Activated CD8-positive, alpha-beta T cell treated with anti-CD3 and anti-CD28 coated beads for 36 hours (primary cell): ENCODE data around the gene FAM3B. TPM values are rescaled to one million over a fixed set of nuclear protein-coding genes. Genes with fewer than 3 reads are reported as not detected.

Source experiments
- ATAC-seq: fragments of 200-7000 bp; cut with Tn5 transposase; one replicate; pipeline ENCODE4 v1.10.0; 2021; ENCODE audit warnings: mild to moderate bottlenecking, moderate library complexity
- CTCF ChIA-PET: fragments of 350-600 bp; sonication (Branson Sonifier 250); formaldehyde crosslinking; loops from one replicate; lab custom pipeline; 2021; ENCODE audit warnings: antibody characterized with exemption; lab: Charles Lee
- POLR2A ChIA-PET: fragments of 350-600 bp; sonication (Branson Sonifier 250); formaldehyde crosslinking; loops from one replicate; lab custom pipeline; 2021; ENCODE audit warnings: antibody characterized with exemption; lab: Charles Lee
- DNase-seq: peaks from one replicate; pipeline ENCODE4 v3.0.0-alpha.2; 2020
- H3K27ac Mint-ChIP-seq: one replicate; pipeline ENCODE4 v1.8.0; 2021; ENCODE audit warnings: mild to moderate bottlenecking, mixed read lengths
- H3K27me3 Mint-ChIP-seq: one replicate; pipeline ENCODE4 v1.8.0; 2021; ENCODE audit warnings: mixed read lengths
- H3K36me3 Mint-ChIP-seq: one replicate; pipeline ENCODE4 v1.8.0; 2021; ENCODE audit warnings: low read depth, mixed read lengths
- H3K4me1 Mint-ChIP-seq: one replicate; pipeline ENCODE4 v1.8.0; 2021; ENCODE audit warnings: low read depth, mixed read lengths
- H3K4me3 Mint-ChIP-seq: one replicate; pipeline ENCODE4 v1.8.0; 2021; ENCODE audit warnings: mild to moderate bottlenecking, moderate library complexity, mixed read lengths
- H3K9me3 Mint-ChIP-seq: one replicate; pipeline ENCODE4 v1.8.0; 2021; ENCODE audit warnings: mixed read lengths
- CTCF ChIP-seq: fragments of 200-600 bp; IDR thresholded peaks from one replicate; pipeline ENCODE4 v1.8.0; 2022; ENCODE audit warnings: antibody characterized with exemption, mild to moderate bottlenecking
- intact Hi-C: fragments of 100-400 bp; cut with micrococcal nuclease; formaldehyde crosslinking; loops from one replicate; pipeline ENCODE4 v1.10.0; 2022
- total RNA-seq, 2 experiments: library from RNA; stranded (reverse); gene quantifications; one replicate each; pipeline ENCODE4 v1.2.3, GENCODE V29; 2021

Gene FAM3B
- total RNA-seq, 2 experiments from 2014 or later: not detected

- H3K36me3 Mint-ChIP-seq: no peaks in the 10 kb centered on the region
- ATAC-seq (no peak), DNase-seq (no peak)
- intact Hi-C loops: no loop called here
- H3K27me3 Mint-ChIP-seq: no peaks in the 10 kb centered on the region
- no peaks in the 10 kb centered on the region for H3K4me1 Mint-ChIP-seq
- H3K27ac Mint-ChIP-seq: no peak overlapping the region
- peaks cover 5% of the 10 kb centered on the region for H3K9me3 Mint-ChIP-seq
- POLR2A ChIA-PET: no interaction called here
- CTCF ChIA-PET: interaction anchor here (1.5 kb wide), 1 partner anchor 10 kb away, joined by 4 read pairs; no protein-coding TSS in a partner anchor
- H3K4me3 Mint-ChIP-seq: no peak overlapping the region
- no peak for TF ChIP-seq CTCF
Measured at GRCh38 chr21:41328660-41329607, 12.3 kb downstream of the FAM3B start.

- no peak overlapping the region for H3K4me3 Mint-ChIP-seq
- no peak for DNase-seq
- ATAC-seq: no peak
- CTCF ChIA-PET: no interaction called here
- peaks cover 6% of the 10 kb centered on the region for H3K9me3 Mint-ChIP-seq
- POLR2A ChIA-PET: no interaction called here
- no peak overlapping the region for H3K27ac Mint-ChIP-seq
- H3K36me3 Mint-ChIP-seq: no peaks in the 10 kb centered on the region
- intact Hi-C loops: no loop called here
- H3K4me1 Mint-ChIP-seq: no peaks in the 10 kb centered on the region
- TF ChIP-seq CTCF: no peak
- H3K27me3 Mint-ChIP-seq: no peaks in the 10 kb centered on the region
Measured at GRCh38 chr21:41333752-41334151, 17.2 kb downstream of the FAM3B start.

GRCh38 chr21:41337515-41337914 lies 20.9 kb downstream of the FAM3B start:
- no peak overlapping the region for H3K27ac Mint-ChIP-seq
- POLR2A ChIA-PET: no interaction called here
- CTCF ChIA-PET: interaction anchor here (0.7 kb wide), 1 partner anchor 17 kb away, joined by 3 read pairs; no protein-coding TSS in a partner anchor
- no peak for TF ChIP-seq CTCF
- no peaks in the 10 kb centered on the region for H3K4me1 Mint-ChIP-seq
- no peaks in the 10 kb centered on the region for H3K36me3 Mint-ChIP-seq
- DNase-seq (no peak), ATAC-seq (no peak)
- peaks cover 10% of the 10 kb centered on the region for H3K9me3 Mint-ChIP-seq
- intact Hi-C loops: no loop called here
- peaks cover 2% of the 10 kb centered on the region for H3K27me3 Mint-ChIP-seq
- H3K4me3 Mint-ChIP-seq: no peak overlapping the region

- Mint-ChIP-seq H3K4me3 (no peak overlapping the region), H3K27ac (no peak overlapping the region), H3K36me3 (no peaks in the 10 kb centered on the region), H3K9me3 (peaks cover 10% of the 10 kb centered on the region), H3K4me1 (no peaks in the 10 kb centered on the region), H3K27me3 (peaks cover 2% of the 10 kb centered on the region)
- POLR2A ChIA-PET: no interaction called here
- CTCF ChIA-PET: no interaction called here
- no peak for ATAC-seq
- TF ChIP-seq CTCF: no peak
- intact Hi-C loops: no loop called here
- DNase-seq: no peak
Measured at GRCh38 chr21:41338455-41338854, 21.9 kb downstream of the FAM3B start.

GRCh38 chr21:41342035-41342434 lies 25.4 kb downstream of the FAM3B start:
- CTCF ChIA-PET: no interaction called here
- intact Hi-C loops: no loop called here
- H3K27me3 Mint-ChIP-seq: peaks cover 4% of the 10 kb centered on the region
- H3K9me3 Mint-ChIP-seq: peaks cover 4% of the 10 kb centered on the region
- no peaks in the 10 kb centered on the region for H3K4me1 Mint-ChIP-seq
- POLR2A ChIA-PET: no interaction called here
- TF ChIP-seq CTCF: no peak
- ATAC-seq (no peak), DNase-seq (no peak)
- no peaks in the 10 kb centered on the region for H3K36me3 Mint-ChIP-seq
- no peak overlapping the region for H3K27ac Mint-ChIP-seq
- H3K4me3 Mint-ChIP-seq: no peak overlapping the region
